HFF-Myc (cell line): Measurements from ENCODE around the gene URB1.

Experiments
- DNase-seq: peaks from one replicate; pipeline ENCODE4 v3.0.0-alpha.2; 2011; ENCODE audit warnings: low read depth; ENCODE audit errors: extremely low read depth
- H3K4me3 ChIP-seq: replicated peaks from 2 replicates; pipeline ENCODE4 v1.5.1; 2011; ENCODE audit warnings: low read depth, mild to moderate bottlenecking, control low read depth, low read length
- CTCF ChIP-seq: IDR thresholded peaks from 2 replicates; pipeline ENCODE4 v1.5.1; 2012; ENCODE audit warnings: mild to moderate bottlenecking, low read depth, low read length, control low read depth; ENCODE audit errors: missing control alignments

The URB1 gene

GRCh38 chr21:32383812-32384211 is 9.0 kb downstream of the URB1 start:
- no peak overlapping the region for H3K4me3 ChIP-seq
- no peak for DNase-seq
- TF ChIP-seq CTCF: no peak

GRCh38 chr21:32382108-32382644 is 10.6 kb downstream of the URB1 start:
- H3K4me3 ChIP-seq: no peak overlapping the region
- no peak for TF ChIP-seq CTCF
- no peak for DNase-seq

- H3K4me3 ChIP-seq: no peak overlapping the region
- DNase-seq: no peak
- no peak for TF ChIP-seq CTCF
These were observed 11.2 kb downstream of the URB1 start for GRCh38 chr21:32381571-32381970.

- no peak for TF ChIP-seq CTCF
- no peak for DNase-seq
- no peak overlapping the region for H3K4me3 ChIP-seq
These were observed 11.9 kb downstream of the URB1 start for GRCh38 chr21:32380940-32381339.

- no peak overlapping the region for H3K4me3 ChIP-seq
- DNase-seq: no peak
- no peak for TF ChIP-seq CTCF
These were observed 13.9 kb downstream of the URB1 start for GRCh38 chr21:32378956-32379355.

- TF ChIP-seq CTCF: no peak
- H3K4me3 ChIP-seq: no peak overlapping the region
- DNase-seq: no peak
These were observed 14.8 kb downstream of the URB1 start for GRCh38 chr21:32377991-32378390.

- no peak for DNase-seq
- TF ChIP-seq CTCF: no peak
- H3K4me3 ChIP-seq: no peak overlapping the region
These were observed 15.3 kb downstream of the URB1 start for GRCh38 chr21:32377506-32377905.
